Gastroesophageal sphincter (tissue), 4 donors: ENCODE results near the gene AATK. TPM values are rescaled to one million over a fixed set of nuclear protein-coding genes. Genes with fewer than 3 reads are reported as not detected.
A peak's percentile ranks its signal among the peaks of the same experiment; 100 is the strongest.

Experiments used
- ATAC-seq: fragments of 150-250 bp; one replicate; pipeline ENCODE4 v1.9.1; 2016; ENCODE audit warnings: mild to moderate bottlenecking, moderate library complexity
- H3K27ac ChIP-seq, 4 donors: fragments of 200-600 bp; sonication (generic) in 3 of 4; 1 replicate in 3 of 4; 2 replicates in 1 of 4; pipeline ENCODE4 v1.5.1; 2016 to 2019
- H3K27me3 ChIP-seq: fragments of 200-600 bp; sonication (generic); one replicate; pipeline ENCODE4 v1.5.1; 2019
- H3K36me3 ChIP-seq, 2 donors: fragments of 200-600 bp; sonication (generic); one replicate each; pipeline ENCODE4 v1.5.1; 2019; ENCODE audit warnings: control low read depth in 1 of 2
- H3K4me1 ChIP-seq, 3 donors: fragments of 200-600 bp; sonication (generic); 1 replicate in 2 of 3; 2 replicates in 1 of 3; pipeline ENCODE4 v1.5.1; 2016 to 2019; ENCODE audit warnings: control low read depth in 2 of 3
- H3K4me3 ChIP-seq, 2 donors: fragments of 200-600 bp; sonication (generic); one replicate each; pipeline ENCODE4 v1.5.1; 2019; ENCODE audit warnings: mild to moderate bottlenecking in 1 of 2, moderate library complexity in 1 of 2
- H3K9me3 ChIP-seq, 3 donors: fragments of 200-600 bp; sonication (generic); one replicate each; pipeline ENCODE4 v1.5.1; 2017 to 2019; ENCODE audit warnings: control low read depth in 2 of 3
- EP300 ChIP-seq: sonication (generic); formaldehyde crosslinking; IDR thresholded peaks from one replicate; pipeline ENCODE4 v1.6.1; 2017; ENCODE audit warnings: antibody characterized with exemption, mild to moderate bottlenecking
- POLR2A ChIP-seq, 2 donors: fragments of 450-650 bp; IDR thresholded peaks; one replicate each; pipeline ENCODE4 v1.6.1; 2017; ENCODE audit warnings: antibody characterized with exemption in 2 of 2, mild to moderate bottlenecking in 2 of 2, moderate library complexity in 1 of 2
- POLR2AphosphoS5 ChIP-seq: sonication (generic); formaldehyde crosslinking; IDR thresholded peaks from one replicate; pipeline ENCODE4 v1.6.1; 2017; ENCODE audit warnings: antibody characterized with exemption
- WGBS, 2 donors: methylation state at CpG; one replicate each; pipeline ENCODE4 v1.1.5; 2018; ENCODE audit warnings: low coverage in 1 of 2; 5-methylcytosine and 5-hydroxymethylcytosine counted together
- total RNA-seq, 4 donors: library from RNA; depleted of rRNA; stranded (reverse); fragments of >200 nt; gene quantifications; one replicate each; pipeline ENCODE4 v1.1.0, GENCODE V29; 2016
- TF ChIP-seq, protein P1 (sequence below), 4 experiments: fragments of 200-600 bp in 2 of 4; fragments of 450-650 bp in 2 of 4; sonication (generic) in 1 of 4; IDR thresholded peaks; one replicate each; pipeline ENCODE4 v1.5.1; 2017 to 2019; ENCODE audit warnings: antibody characterized with exemption in 4 of 4, mild to moderate bottlenecking in 2 of 4, moderate library complexity in 2 of 4

Gene AATK
- total RNA-seq, 4 donors from 2014 or later = 14.5 to 28.0 (median 22.1) TPM

DNA sequence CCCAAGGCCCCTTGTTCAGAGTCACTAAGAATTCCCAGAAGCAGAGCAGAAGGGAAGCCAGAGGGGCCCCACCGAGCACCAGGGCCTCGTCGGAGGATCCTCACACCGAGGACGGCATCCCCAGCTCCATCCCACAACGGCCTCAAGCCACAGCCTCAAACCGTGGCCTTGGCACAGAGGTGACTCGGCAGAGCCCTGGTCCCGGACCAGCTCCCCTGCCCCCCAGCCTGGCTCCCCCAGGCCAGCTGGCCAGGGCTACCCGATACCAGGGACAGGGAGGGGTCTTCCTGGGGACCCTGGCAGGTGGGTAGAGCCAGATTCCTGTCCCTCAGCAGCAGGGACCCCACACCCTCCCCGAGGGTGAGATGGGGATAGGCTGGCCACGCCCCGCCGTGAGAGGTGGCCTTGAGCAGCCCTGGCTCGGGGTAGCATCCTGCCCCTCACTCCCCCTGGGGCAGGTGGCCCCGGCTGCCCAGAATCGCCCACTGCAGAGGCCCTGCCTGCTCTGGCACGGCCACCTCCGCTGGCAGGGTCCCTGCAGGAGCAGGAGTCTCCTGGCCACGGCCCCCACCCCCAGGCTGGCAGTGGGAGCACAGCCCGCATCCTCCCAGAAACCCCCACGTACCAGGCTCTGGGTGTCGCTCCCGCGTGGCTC is 6.3 kb downstream of the AATK start:
- Histone ChIP-seq H3K27ac (peak overlapping the region in 1 of 4 donors; percentile 62), H3K36me3 (no peaks in the 10 kb centered on the region), H3K27me3 (peaks cover 4% of the 10 kb centered on the region), H3K4me3 (peak overlapping the region in 1 of 2 donors; percentile 39), H3K9me3 (no peaks in the 10 kb centered on the region), H3K4me1 (peaks cover 0 to 18% (median under 1%) of the 10 kb centered on the region in 3 donors)
- ATAC-seq = no peak
- WGBS, 2 donors = no CpG with 5 or more reads among the region's 25 CpGs
- TF ChIP-seq EP300 = no peak
- TF ChIP-seq POLR2A (IDR thresholded peaks at IDR 0.05) = no peak
- TF ChIP-seq, protein P1, sequence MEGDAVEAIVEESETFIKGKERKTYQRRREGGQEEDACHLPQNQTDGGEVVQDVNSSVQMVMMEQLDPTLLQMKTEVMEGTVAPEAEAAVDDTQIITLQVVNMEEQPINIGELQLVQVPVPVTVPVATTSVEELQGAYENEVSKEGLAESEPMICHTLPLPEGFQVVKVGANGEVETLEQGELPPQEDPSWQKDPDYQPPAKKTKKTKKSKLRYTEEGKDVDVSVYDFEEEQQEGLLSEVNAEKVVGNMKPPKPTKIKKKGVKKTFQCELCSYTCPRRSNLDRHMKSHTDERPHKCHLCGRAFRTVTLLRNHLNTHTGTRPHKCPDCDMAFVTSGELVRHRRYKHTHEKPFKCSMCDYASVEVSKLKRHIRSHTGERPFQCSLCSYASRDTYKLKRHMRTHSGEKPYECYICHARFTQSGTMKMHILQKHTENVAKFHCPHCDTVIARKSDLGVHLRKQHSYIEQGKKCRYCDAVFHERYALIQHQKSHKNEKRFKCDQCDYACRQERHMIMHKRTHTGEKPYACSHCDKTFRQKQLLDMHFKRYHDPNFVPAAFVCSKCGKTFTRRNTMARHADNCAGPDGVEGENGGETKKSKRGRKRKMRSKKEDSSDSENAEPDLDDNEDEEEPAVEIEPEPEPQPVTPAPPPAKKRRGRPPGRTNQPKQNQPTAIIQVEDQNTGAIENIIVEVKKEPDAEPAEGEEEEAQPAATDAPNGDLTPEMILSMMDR (IDR thresholded peaks at IDR 0.05) = no peak
- TF ChIP-seq POLR2AphosphoS5 = no peak

DNA sequence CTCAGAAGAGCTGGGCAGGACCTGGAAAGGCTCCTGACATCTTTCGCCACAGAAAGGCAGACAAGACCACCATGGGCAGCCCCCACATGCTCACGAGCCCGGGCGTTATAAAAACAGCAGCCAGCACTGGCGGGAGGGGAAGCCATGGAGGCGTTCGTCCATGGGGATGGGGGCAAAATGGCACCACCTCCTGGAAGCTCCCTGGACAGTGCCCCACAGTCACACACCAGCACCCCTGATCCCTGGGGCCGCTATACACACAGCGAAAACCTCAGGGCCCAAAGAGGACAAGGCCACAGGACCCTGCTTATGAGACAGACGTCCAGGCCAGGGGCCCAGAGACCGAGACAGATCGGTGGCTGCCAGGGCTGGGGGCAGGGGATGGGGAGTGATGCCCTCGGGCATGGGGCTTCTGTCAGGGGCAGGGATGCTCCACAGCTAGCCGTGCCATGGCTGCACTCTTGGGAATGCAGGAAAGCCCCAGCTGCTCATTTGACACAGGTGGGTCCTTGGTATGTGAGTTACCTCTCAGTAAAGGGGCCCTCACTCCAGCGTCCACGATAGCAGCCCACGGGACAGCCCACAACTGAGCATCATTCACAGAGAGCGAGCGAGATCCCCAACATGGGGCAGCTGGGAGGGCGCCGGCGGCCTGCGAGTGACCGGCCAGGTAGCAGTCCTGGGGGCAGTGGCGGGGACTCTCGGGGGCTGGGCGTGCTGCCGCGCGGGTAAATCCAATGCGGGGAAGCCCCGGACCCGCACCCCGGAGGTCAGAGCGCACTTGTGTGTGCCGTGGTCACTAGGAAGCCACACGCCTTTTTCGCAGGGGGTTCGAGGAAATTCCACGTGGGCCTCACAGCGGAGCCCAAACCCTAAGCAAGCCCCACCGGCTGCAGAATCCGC is 7.1 kb downstream of the AATK start:
- peaks cover 3% of the 10 kb centered on the region for H3K27me3 ChIP-seq
- WGBS, 2 donors = 82 to 83% methylated on average over 9 to 11 of the region's 43 CpGs
- no peak overlapping the region for H3K4me3 ChIP-seq
- no peak for ATAC-seq
- no peak overlapping the region for H3K27ac ChIP-seq
- no peaks in the 10 kb centered on the region for H3K9me3 ChIP-seq
- peaks cover 0 to 11% (median 0%) of the 10 kb centered on the region in 3 donors for H3K4me1 ChIP-seq
- TF ChIP-seq POLR2AphosphoS5 (no peak), EP300 (no peak), POLR2A (IDR thresholded peaks at IDR 0.05) (no peak)
- TF ChIP-seq, protein P1 (IDR thresholded peaks at IDR 0.05) = no peak
- no peaks in the 10 kb centered on the region for H3K36me3 ChIP-seq

DNA sequence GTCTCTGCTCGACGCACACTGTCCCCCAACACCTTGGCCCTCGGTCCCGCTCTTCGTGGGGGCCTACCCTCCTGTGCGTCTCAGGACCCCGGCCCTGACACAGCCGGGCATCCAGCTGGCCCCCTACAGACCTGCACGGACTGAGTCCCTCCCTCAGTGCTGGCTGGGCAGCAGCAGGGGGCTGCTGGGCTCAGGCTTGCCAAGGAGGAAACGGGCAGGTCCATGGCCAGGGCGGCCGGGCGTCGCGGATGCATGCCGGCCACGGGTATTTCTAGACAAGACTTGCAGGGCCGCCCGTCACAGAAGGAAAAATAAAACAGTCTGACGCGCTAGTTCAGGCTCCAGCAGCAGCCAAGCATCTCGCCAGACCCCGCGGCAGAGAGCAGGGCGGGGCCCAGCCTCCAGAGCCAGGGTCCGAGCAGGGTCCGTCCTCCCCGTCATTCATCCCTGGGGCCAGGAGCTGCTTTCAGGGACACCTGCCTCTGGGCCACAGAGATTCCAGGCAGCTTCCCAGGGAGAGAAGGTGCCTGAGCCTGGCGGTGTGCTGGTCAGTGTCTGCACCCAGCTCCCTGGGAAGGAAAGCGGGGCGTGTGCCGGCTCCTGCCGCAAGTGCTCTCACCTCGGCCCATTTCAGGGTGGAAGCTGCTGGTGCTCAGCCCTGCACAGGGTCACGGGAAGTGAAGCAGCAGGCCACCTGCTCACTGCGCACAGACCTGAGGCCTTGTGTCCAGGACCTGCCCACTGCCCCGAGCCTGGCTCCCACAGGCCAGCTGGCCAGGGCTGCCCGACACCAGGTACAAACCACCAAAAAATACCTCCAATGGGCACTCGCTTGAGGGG is 8.0 kb downstream of the AATK start:
- 96% methylated on average over 4 to 9 of the region's 39 CpGs for WGBS, 2 donors
- Histone ChIP-seq H3K27ac (no peak overlapping the region), H3K4me1 (peaks cover 0 to 11% (median 0%) of the 10 kb centered on the region in 3 donors), H3K36me3 (no peaks in the 10 kb centered on the region), H3K4me3 (no peak overlapping the region), H3K9me3 (no peaks in the 10 kb centered on the region), H3K27me3 (peaks cover 3% of the 10 kb centered on the region)
- ATAC-seq = no peak
- TF ChIP-seq POLR2AphosphoS5 = no peak
- no peak for TF ChIP-seq POLR2A (IDR thresholded peaks at IDR 0.05)
- TF ChIP-seq, protein P1 (IDR thresholded peaks at IDR 0.05) = no peak
- no peak for TF ChIP-seq EP300

DNA sequence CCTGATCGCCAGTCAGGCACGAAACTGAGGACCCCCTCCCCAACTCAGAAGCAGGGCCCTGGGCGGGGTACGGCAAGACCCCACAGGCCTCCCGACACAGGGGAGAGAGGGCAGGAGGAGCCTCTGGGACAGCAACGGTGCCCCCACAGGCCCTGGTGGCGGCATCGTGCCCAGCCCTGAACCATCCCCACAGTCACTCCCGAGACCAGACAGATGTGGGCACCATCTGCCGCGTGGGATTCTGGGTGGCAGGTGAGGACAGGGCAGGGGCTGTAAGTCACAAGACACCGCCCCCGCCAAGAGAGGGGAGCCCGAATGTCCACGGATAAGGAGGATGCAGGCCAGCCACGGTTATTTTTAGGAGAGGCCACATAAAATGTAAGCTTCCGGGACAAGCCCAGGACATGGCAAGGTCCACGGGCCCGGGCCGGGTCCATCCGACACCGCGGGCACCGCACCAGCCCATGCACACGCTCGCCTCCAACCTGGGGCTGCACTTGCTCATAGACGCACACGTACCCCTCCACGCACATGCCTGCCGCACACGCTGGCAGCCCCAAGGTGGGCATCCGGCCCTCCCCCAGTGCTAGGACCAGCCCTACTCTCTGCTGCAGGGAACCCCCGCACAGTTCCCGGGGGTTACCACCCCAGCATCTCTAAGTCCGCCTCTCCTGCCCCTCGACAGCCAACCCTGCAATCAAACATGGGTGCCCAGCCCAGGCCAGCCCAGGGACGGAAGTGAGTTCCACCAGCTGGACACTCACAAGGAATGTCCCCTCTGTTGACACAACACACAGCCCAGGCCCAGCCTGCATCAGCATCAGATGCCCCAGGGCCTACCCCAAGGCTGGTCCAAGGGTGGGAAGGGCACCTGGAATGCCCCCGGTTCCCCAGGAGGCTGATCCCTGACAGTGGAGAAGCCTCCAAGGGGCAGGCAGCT is 8.9 kb downstream of the AATK start:
- H3K27ac ChIP-seq = no peak overlapping the region
- no peaks in the 10 kb centered on the region for H3K36me3 ChIP-seq
- no peak overlapping the region for H3K4me3 ChIP-seq
- H3K9me3 ChIP-seq = no peaks in the 10 kb centered on the region
- peaks cover 0 to 11% (median 0%) of the 10 kb centered on the region in 3 donors for H3K4me1 ChIP-seq
- 100% methylated on average over 1 of the region's 38 CpGs; no CpG with 5 or more reads in 1 of the 2 donors for WGBS, 2 donors
- H3K27me3 ChIP-seq = peaks cover 3% of the 10 kb centered on the region
- TF ChIP-seq, protein P1 (IDR thresholded peaks at IDR 0.05) = no peak
- TF ChIP-seq POLR2AphosphoS5 (no peak), EP300 (no peak), POLR2A (IDR thresholded peaks at IDR 0.05) (no peak)
- ATAC-seq = no peak
